ENCODE results near the gene BTN1A1.

DNA sequence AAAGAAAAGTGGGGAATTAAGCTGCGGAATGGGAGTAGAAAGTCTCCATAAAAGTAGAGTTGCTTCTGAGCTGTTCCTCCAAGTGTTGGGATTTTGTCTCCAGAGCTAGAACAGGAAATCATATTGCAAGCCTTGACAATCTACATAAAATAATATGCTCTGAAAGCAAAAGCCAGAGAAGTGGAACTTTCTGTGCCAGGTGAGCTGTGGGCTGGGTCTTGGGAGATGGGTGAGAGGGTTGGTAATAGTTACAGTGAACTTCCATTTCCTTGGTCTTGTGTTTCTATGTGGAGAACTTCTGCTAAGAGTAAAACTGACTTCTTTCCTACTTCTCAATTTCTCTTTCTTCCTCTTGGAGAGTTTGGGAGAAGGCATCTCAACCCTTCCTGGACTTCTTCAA, 31.8 kb downstream of the BTN1A1 start:
- TF ChIP-seq, protein P1, sequence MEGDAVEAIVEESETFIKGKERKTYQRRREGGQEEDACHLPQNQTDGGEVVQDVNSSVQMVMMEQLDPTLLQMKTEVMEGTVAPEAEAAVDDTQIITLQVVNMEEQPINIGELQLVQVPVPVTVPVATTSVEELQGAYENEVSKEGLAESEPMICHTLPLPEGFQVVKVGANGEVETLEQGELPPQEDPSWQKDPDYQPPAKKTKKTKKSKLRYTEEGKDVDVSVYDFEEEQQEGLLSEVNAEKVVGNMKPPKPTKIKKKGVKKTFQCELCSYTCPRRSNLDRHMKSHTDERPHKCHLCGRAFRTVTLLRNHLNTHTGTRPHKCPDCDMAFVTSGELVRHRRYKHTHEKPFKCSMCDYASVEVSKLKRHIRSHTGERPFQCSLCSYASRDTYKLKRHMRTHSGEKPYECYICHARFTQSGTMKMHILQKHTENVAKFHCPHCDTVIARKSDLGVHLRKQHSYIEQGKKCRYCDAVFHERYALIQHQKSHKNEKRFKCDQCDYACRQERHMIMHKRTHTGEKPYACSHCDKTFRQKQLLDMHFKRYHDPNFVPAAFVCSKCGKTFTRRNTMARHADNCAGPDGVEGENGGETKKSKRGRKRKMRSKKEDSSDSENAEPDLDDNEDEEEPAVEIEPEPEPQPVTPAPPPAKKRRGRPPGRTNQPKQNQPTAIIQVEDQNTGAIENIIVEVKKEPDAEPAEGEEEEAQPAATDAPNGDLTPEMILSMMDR (IDR thresholded peaks at IDR 0.05; ENCODE audit: low read depth, low read length), result no peak
- no peak for TF ChIP-seq EZH2phosphoT487 (IDR thresholded peaks at IDR 0.05; ENCODE audit: low read depth)
